ENCODE data around the gene PCBP3. TPM values are rescaled to one million over a fixed set of nuclear protein-coding genes. Genes with fewer than 3 reads are reported as not detected.
"Not testable (repeated sequence)": the region's sequence is repeated elsewhere in the genome, so short reads cannot be mapped to it uniquely, and the experiment has no call there.

The PCBP3 gene
- total and polyA plus RNA-seq, 2 donors, result 4.3 to 4.6 TPM

DNA sequence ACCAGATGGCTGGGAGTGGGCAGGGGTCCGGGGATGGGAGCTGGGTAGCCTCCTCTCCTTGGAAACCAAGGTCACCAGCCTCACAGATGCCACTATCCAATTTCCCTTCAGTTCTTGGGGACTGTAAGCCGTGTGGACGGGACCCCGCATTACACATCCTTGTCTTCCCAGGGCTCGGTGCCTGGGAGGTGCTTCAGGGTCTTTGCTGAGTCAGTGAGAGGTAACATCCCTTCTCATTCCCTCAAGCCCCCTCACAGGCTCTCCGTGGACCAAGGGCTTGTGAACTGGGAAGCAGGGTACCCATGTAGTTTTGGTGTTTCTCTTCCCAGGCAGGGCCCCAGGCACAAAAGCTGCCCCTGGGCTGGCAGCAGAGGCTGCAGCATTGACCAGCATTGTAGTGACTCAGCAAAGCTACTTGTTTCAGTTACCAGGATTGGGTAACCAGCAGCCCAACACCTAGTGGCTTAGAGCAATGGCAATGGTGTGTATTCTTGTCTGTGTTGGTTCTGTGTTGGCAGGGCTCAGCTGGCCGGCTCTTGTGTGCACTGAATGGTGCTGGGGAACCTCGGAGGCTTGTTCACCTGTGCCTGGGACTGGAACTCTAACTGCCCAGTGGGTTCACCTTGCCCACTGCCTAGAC lies 24.6 kb upstream of the PCBP3 start:
- H3K36me3 ChIP-seq (ENCODE audit: insufficient read depth), result no peaks in the 10 kb centered on the region
- WGBS, result 87% methylated on average over 8 of the region's 8 CpGs

DNA sequence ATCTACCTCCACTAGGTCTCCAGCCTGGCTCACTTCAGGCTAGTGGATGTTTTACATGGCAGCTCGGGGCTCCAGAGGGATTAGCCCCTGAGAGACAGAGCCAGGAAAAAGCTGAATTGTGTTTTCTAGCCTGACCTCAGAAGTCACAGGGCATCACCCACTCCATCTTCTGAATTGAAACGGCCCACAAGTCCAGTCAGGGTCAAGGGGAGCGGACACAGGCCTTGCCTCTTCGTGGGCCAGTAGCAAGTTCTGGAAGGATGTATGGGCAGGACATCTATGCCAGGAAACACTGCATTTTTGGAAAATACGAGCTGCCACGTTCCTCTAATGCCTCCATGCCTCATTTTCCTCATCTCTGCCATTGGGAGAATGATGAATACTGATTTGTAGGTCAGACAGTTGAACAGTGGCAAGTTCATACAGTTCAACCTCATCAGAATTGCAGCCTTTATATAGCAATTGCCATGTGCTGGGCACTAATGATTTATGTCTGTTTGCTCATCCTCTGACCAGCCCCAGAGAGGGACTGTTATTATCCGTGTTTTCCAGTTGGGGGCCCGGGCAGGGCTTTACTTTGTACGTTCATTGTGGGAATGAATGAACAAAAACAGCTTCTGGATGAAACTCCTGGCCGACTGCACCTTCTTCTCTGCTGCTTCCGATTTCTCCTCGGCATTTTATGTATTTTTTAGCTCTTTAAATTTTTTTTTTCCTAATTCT lies 23.2 kb upstream of the PCBP3 start:
- 56% methylated on average over 12 of the region's 12 CpGs for WGBS
- Histone ChIP-seq H3K4me3 (ENCODE audit: low read depth, low read length) (no peak overlapping the region), H3K27ac (ENCODE audit: low read depth) (no peak overlapping the region), H3K36me3 (ENCODE audit: insufficient read depth) (no peaks in the 10 kb centered on the region), H3K4me1 (ENCODE audit: insufficient read depth) (no peaks in the 10 kb centered on the region)
- DNase-seq (ENCODE audit: extremely low spot score), result no peak

More for the DNA sequence above, 24.6 kb upstream of the PCBP3 start:
- no peak for DNase-seq (ENCODE audit: extremely low spot score)
- Histone ChIP-seq H3K27ac (ENCODE audit: low read depth) (no peak overlapping the region), H3K4me1 (ENCODE audit: insufficient read depth) (no peaks in the 10 kb centered on the region), H3K4me3 (ENCODE audit: low read depth, low read length) (no peak overlapping the region)

- not testable (repeated sequence) for H3K4me3 ChIP-seq (ENCODE audit: low read depth, low read length); H3K4me1 ChIP-seq (ENCODE audit: insufficient read depth); H3K36me3 ChIP-seq (ENCODE audit: insufficient read depth); DNase-seq (ENCODE audit: extremely low spot score); H3K27ac ChIP-seq (ENCODE audit: low read depth)
- 65% methylated on average over 10 of the region's 10 CpGs for WGBS
Measured at GRCh38 chr21:45621435-45622331, 21.8 kb upstream of the PCBP3 start.

GRCh38 chr21:45622416-45623097 lies 21.0 kb upstream of the PCBP3 start:
- 71% methylated on average over 19 of the region's 19 CpGs for WGBS
- Histone ChIP-seq H3K27ac (ENCODE audit: low read depth) (no peak overlapping the region), H3K36me3 (ENCODE audit: insufficient read depth) (no peaks in the 10 kb centered on the region), H3K4me1 (ENCODE audit: insufficient read depth) (no peaks in the 10 kb centered on the region), H3K4me3 (ENCODE audit: low read depth, low read length) (no peak overlapping the region)
- no peak for DNase-seq (ENCODE audit: extremely low spot score)

DNA sequence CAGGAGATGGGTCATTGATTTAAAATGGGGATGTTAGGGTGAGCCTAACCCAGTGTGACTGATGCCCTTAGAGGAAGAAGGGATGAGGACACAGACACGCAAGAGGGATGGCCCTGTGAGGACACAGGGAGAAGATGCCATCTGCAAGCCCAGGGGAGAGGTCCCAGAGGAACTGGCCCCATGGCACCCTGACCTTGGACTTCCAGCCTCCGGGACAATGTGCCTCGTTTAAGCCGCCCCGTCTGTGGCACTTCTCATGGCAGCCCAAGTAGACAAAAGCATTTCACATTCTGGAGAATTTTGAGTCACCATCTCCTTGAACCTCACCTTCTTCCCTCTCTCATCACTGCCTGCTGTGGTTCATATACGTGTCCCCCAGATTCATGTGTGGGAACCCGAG lies 20.1 kb upstream of the PCBP3 start:
- Histone ChIP-seq H3K4me1 (ENCODE audit: insufficient read depth) (no peaks in the 10 kb centered on the region), H3K4me3 (ENCODE audit: low read depth, low read length) (no peak overlapping the region), H3K36me3 (ENCODE audit: insufficient read depth) (no peaks in the 10 kb centered on the region), H3K27ac (ENCODE audit: low read depth) (no peak overlapping the region)
- DNase-seq (ENCODE audit: extremely low spot score), result no peak
- WGBS, result 80% methylated on average over 7 of the region's 7 CpGs

DNA sequence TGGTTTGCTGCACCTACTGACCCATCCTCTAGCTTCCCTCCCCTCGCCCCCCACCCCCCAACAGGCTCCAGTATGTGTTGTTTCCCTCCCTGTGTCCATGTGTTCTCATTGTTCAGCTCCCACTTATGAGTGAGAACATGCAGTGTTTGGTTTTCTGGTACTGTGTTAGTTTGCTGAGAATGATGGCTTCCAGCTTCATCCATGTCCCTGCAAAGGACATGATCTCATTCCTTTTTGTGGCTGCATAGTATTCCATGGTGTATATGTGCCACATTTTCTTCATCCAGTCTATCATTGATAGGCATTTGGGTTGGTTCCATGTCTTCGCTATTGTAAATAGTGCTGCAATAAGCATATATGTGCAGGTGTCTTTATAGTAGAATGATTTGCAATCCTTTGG lies 17.4 kb upstream of the PCBP3 start:
- H3K36me3 ChIP-seq (ENCODE audit: insufficient read depth); DNase-seq (ENCODE audit: extremely low spot score); H3K27ac ChIP-seq (ENCODE audit: low read depth); H3K4me3 ChIP-seq (ENCODE audit: low read depth, low read length); H3K4me1 ChIP-seq (ENCODE audit: insufficient read depth): not testable (repeated sequence)
- 65% methylated on average over 2 of the region's 2 CpGs for WGBS

- Histone ChIP-seq H3K4me1 (ENCODE audit: insufficient read depth) (no peaks in the 10 kb centered on the region), H3K27ac (ENCODE audit: low read depth) (no peak overlapping the region), H3K36me3 (ENCODE audit: insufficient read depth) (no peaks in the 10 kb centered on the region), H3K4me3 (ENCODE audit: low read depth, low read length) (no peak overlapping the region)
- no peak for DNase-seq (ENCODE audit: extremely low spot score)
- 83% methylated on average over 31 of the region's 31 CpGs for WGBS
Measured at GRCh38 chr21:45629046-45629981, 14.2 kb upstream of the PCBP3 start.

DNA sequence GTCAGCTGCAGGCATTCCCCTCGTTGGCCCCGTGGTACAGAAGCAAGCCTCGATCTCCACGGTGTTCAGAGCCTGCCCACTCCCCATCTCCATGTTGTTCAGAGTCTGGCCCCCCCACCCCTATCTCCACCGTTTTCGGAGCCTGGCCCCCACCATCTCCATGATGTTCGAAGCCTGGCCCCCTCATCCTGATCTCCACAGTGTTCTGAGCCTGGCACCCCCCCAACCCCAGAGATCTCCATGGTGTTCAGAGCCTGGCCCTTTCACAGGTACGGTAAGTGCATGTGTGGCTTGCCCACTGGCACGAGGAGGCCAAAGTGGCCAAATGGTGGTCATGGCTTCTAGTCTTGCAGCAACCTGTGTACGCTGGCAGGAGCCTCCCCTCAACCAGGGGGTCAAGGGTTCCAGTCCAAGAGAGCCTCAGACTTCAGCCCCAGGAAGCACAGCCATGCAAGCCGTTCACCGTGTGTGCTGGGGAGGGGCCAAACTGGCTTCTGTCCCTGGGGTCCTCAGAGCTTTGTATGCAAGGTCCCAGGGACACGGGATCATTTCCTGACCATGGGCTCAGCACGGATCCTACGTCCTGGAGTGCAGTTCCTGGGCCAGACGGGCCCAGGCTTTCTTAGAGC lies 13.3 kb upstream of the PCBP3 start:
- WGBS, result 86% methylated on average over 16 of the region's 16 CpGs
- no peak for DNase-seq (ENCODE audit: extremely low spot score)
- no peak overlapping the region for H3K27ac ChIP-seq (ENCODE audit: low read depth)
- H3K4me1 ChIP-seq (ENCODE audit: insufficient read depth), result no peaks in the 10 kb centered on the region
- H3K36me3 ChIP-seq (ENCODE audit: insufficient read depth), result no peaks in the 10 kb centered on the region
- no peak overlapping the region for H3K4me3 ChIP-seq (ENCODE audit: low read depth, low read length)

- no peak overlapping the region for H3K4me3 ChIP-seq (ENCODE audit: low read depth, low read length)
- no peak for DNase-seq (ENCODE audit: extremely low spot score)
- WGBS, result 91% methylated on average over 22 of the region's 22 CpGs
Measured at GRCh38 chr21:45630876-45631275, 12.6 kb upstream of the PCBP3 start.

DNA sequence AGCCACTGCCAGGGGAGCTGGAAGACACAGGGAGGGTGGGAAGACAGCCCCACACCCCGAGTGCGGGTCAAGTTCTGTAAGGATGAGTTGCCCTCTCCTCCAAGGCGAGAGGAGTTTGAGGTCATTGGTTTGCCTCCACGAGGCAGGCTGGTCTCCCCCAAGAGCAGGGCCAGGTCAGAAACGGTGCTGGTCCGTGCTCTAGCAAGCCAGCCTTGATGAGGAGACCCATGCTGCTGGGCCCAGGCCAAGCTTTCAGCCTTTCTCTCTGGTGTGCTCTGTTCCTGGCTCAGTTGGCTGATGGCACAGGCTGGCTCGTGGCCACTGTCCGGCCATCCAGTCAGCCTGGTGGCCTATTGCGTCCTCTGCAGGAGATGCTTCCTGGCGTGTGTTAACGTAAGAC lies 12.0 kb upstream of the PCBP3 start:
- no peak overlapping the region for H3K4me3 ChIP-seq (ENCODE audit: low read depth, low read length)
- no peaks in the 10 kb centered on the region for H3K4me1 ChIP-seq (ENCODE audit: insufficient read depth)
- 80% methylated on average over 11 of the region's 11 CpGs for WGBS
- H3K36me3 ChIP-seq (ENCODE audit: insufficient read depth), result no peaks in the 10 kb centered on the region
- no peak for DNase-seq (ENCODE audit: extremely low spot score)
- no peak overlapping the region for H3K27ac ChIP-seq (ENCODE audit: low read depth)

More at GRCh38 chr21:45630876-45631275, 12.6 kb upstream of the PCBP3 start:
- no peaks in the 10 kb centered on the region for H3K4me1 ChIP-seq (ENCODE audit: insufficient read depth)
- no peaks in the 10 kb centered on the region for H3K36me3 ChIP-seq (ENCODE audit: insufficient read depth)
- H3K27ac ChIP-seq (ENCODE audit: low read depth), result no peak overlapping the region

DNA sequence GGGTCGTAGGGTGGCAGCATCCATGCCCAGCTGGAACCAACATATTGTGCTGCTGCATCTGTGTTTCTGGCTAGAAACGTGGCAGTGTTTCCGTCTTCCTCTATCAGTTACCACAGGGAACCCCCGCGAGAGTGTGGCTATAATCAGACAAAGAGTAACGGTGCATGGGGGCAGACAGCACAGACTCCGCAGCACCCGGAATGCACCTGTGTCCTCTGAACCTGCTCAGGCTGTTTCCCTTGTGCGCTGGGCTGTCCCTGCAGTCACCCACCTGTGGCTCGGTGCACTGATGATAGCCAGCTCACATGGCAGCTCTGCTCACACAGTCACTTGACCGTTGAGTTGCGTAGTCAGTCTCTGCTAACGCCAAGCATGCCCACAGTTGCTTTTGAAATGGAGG lies 11.4 kb upstream of the PCBP3 start:
- 86% methylated on average over 13 of the region's 13 CpGs for WGBS
- no peaks in the 10 kb centered on the region for H3K36me3 ChIP-seq (ENCODE audit: insufficient read depth)
- H3K27ac ChIP-seq (ENCODE audit: low read depth), result no peak overlapping the region
- H3K4me3 ChIP-seq (ENCODE audit: low read depth, low read length), result no peak overlapping the region
- no peaks in the 10 kb centered on the region for H3K4me1 ChIP-seq (ENCODE audit: insufficient read depth)
- DNase-seq (ENCODE audit: extremely low spot score), result no peak

- WGBS, result 92% methylated on average over 20 of the region's 20 CpGs
- DNase-seq (ENCODE audit: extremely low spot score), result no peak
- Histone ChIP-seq H3K36me3 (ENCODE audit: insufficient read depth) (no peaks in the 10 kb centered on the region), H3K4me3 (ENCODE audit: low read depth, low read length) (no peak overlapping the region), H3K27ac (ENCODE audit: low read depth) (no peak overlapping the region), H3K4me1 (ENCODE audit: insufficient read depth) (no peaks in the 10 kb centered on the region)
Measured at GRCh38 chr21:45632637-45633251, 10.8 kb upstream of the PCBP3 start.
